Measurements from ENCODE around the gene CYP27B1.

DNA sequence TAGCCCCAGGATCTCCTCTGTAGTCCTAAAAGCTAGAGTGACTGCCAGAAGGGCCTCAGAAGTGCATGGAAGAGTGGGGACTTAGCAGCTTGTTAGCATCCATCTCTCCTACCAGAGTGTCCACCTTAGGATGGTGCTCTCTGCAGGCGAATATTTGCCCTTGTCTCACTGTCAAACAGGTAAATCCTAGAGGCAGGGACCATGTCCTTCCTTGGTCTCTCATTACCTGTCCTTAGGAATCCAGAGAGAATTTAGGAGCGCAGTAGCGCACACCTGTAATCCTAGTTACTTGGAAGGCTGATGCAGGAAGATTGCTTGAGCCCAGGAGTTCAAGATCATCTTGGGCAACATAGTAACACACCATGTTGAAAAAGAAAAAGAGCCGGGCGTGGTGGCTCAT is 49.7 kb downstream of the CYP27B1 start:
- no peak for TF ChIP-seq POLR2AphosphoS5 (IDR thresholded peaks at IDR 0.05)
- TF ChIP-seq, protein P1, sequence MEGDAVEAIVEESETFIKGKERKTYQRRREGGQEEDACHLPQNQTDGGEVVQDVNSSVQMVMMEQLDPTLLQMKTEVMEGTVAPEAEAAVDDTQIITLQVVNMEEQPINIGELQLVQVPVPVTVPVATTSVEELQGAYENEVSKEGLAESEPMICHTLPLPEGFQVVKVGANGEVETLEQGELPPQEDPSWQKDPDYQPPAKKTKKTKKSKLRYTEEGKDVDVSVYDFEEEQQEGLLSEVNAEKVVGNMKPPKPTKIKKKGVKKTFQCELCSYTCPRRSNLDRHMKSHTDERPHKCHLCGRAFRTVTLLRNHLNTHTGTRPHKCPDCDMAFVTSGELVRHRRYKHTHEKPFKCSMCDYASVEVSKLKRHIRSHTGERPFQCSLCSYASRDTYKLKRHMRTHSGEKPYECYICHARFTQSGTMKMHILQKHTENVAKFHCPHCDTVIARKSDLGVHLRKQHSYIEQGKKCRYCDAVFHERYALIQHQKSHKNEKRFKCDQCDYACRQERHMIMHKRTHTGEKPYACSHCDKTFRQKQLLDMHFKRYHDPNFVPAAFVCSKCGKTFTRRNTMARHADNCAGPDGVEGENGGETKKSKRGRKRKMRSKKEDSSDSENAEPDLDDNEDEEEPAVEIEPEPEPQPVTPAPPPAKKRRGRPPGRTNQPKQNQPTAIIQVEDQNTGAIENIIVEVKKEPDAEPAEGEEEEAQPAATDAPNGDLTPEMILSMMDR (IDR thresholded peaks at IDR 0.05 in 8 of 11, conservative IDR thresholded peaks at IDR 0.05 in 3 of 11): no peak
- TF ChIP-seq POLR2A (IDR thresholded peaks at IDR 0.05): no peak
